ENCODE data around the gene CD180. TPM values are rescaled to one million over a fixed set of nuclear protein-coding genes. Genes with fewer than 3 reads are reported as not detected.

Gene CD180
- total and polyA plus RNA-seq, 2 donors (not counting 3 experiments of a cell fraction or from before 2014, with no cell fraction given): not detected

DNA sequence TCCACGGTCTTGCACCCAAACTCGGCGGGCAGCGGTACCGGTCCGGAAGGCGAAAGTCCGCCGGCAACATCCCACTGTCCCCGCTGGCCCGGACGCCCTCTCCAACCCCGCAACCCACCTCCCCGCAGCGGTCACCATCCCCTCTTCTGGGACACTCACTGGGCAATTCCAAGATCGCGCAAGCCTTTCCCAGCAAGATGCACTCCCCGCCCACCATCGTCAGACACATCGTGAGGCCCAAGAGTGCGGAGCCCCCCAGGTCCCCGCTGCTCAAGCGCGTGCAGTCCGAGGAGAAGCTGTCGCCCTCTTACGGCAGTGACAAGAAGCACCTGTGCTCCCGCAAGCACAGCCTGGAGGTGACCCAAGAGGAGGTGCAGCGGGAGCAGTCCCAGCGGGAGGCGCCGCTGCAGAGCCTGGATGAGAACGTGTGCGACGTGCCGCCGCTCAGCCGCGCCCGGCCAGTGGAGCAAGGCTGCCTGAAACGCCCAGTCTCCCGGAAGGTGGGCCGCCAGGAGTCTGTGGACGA is 33.3 kb downstream of the CD180 start:
- no peak overlapping the region for H3K4me2 ChIP-seq (ENCODE audit: insufficient read depth, low read length)
- peaks cover 36 to 41% of the 10 kb centered on the region in 2 experiments for H3K36me3 ChIP-seq (ENCODE audit: control insufficient read depth in 2 of 2, extremely low read depth in 1 of 2, insufficient read depth in 2 of 2, low read length in 2 of 2)
- TF ChIP-seq FOS (IDR thresholded peaks at IDR 0.05; ENCODE audit: borderline replicate concordance, insufficient read depth, low read length) (no peak), POLR2AphosphoS5 (IDR thresholded peaks at IDR 0.05; ENCODE audit: insufficient read depth, low read depth, low read length) (no peak), GATA2 (IDR thresholded peaks at IDR 0.05; ENCODE audit: insufficient read depth, insufficient read length, low read depth, low read length) (no peak)
- TF ChIP-seq, protein P1, sequence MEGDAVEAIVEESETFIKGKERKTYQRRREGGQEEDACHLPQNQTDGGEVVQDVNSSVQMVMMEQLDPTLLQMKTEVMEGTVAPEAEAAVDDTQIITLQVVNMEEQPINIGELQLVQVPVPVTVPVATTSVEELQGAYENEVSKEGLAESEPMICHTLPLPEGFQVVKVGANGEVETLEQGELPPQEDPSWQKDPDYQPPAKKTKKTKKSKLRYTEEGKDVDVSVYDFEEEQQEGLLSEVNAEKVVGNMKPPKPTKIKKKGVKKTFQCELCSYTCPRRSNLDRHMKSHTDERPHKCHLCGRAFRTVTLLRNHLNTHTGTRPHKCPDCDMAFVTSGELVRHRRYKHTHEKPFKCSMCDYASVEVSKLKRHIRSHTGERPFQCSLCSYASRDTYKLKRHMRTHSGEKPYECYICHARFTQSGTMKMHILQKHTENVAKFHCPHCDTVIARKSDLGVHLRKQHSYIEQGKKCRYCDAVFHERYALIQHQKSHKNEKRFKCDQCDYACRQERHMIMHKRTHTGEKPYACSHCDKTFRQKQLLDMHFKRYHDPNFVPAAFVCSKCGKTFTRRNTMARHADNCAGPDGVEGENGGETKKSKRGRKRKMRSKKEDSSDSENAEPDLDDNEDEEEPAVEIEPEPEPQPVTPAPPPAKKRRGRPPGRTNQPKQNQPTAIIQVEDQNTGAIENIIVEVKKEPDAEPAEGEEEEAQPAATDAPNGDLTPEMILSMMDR (IDR thresholded peaks at IDR 0.05; ENCODE audit: extremely low read depth in 1 of 2, insufficient read depth in 1 of 2, low read depth in 1 of 2, low read length in 2 of 2): no peak
- no peak overlapping the region for H2AFZ ChIP-seq (ENCODE audit: low read depth, low read length)
- no peaks in the 10 kb centered on the region for H3K79me2 ChIP-seq (ENCODE audit: control insufficient read depth, insufficient read depth, low read length)
- intact Hi-C loops (cut with micrococcal nuclease) (no loop called here), dilution Hi-C loops (cut with MboI; ENCODE audit: extremely low pct_ligation_motif_present, low sequenced_read_pairs) (loop anchor here (25.0 kb wide), 1 partner anchor 1099 kb away; no protein-coding TSS in a partner anchor)
- no peaks in the 10 kb centered on the region for H3K9me3 ChIP-seq (replicated peaks; ENCODE audit: control insufficient read depth, insufficient read depth, low read length)
- no peak overlapping the region for H3K27ac ChIP-seq (ENCODE audit: insufficient read depth, low read depth, low read length)
- BruUV-seq (replicated peaks): no TSS peak
- POLR2A ChIA-PET: no interaction called here
- DNase-seq (ENCODE audit: low read depth, low spot score) (no peak), FAIRE-seq (no peak)
- CTCF ChIA-PET: interaction anchor here (0.9 to 9.5 kb wide), 4 partner anchors 13 to 1109 kb away, joined by 3 to 126 read pairs (median 21); no protein-coding TSS in a partner anchor
- no peaks in the 10 kb centered on the region for H3K9me1 ChIP-seq (replicated peaks; ENCODE audit: control insufficient read depth, extremely low read depth, insufficient read depth, low read length)
- H3K9ac ChIP-seq (replicated peaks; ENCODE audit: extremely low read depth, insufficient read depth, low read length): no peak overlapping the region
- H4K20me1 ChIP-seq (replicated peaks; ENCODE audit: control insufficient read depth, extremely low read depth, insufficient read depth, low read length): no peaks in the 10 kb centered on the region
- no peak overlapping the region for H3K4me3 ChIP-seq (replicated peaks in 1 of 3; ENCODE audit: insufficient read depth in 1 of 3, low read depth in 1 of 3, low read length in 3 of 3)
- no peaks in the 10 kb centered on the region for H3K27me3 ChIP-seq (ENCODE audit: control insufficient read depth in 2 of 2, insufficient read depth in 2 of 2, low read length in 2 of 2)
- H3K4me1 ChIP-seq (ENCODE audit: control insufficient read depth, extremely low read depth, insufficient read depth, low read length): peaks cover 8% of the 10 kb centered on the region

DNA sequence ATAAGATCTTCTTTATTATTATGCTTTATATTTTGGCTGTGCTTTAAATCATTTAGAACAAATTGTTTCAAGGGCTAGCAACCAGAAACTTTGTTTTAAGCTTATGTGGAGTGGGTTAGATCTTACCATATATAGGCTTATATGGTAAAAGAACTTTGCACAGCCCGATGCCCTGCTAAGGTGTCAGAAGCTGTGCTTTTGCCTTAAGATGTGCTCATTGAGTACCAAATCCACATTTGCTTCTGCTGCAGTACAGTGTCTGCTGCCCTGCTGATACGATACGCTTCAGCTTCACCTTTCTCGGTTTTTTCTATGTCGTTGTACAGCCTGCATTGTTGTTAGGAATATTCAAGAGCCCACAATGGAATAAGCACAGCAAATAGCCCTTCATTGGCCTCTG is 34.8 kb downstream of the CD180 start:
- Histone ChIP-seq H3K4me2 (ENCODE audit: insufficient read depth, low read length) (no peak overlapping the region), H2AFZ (ENCODE audit: low read depth, low read length) (no peak overlapping the region), H3K4me3 (replicated peaks in 1 of 3; ENCODE audit: insufficient read depth in 1 of 3, low read depth in 1 of 3, low read length in 3 of 3) (no peak overlapping the region), H3K36me3 (ENCODE audit: control insufficient read depth in 2 of 2, extremely low read depth in 1 of 2, insufficient read depth in 2 of 2, low read length in 2 of 2) (peaks cover 37 to 40% of the 10 kb centered on the region in 2 experiments), H3K9me1 (replicated peaks; ENCODE audit: control insufficient read depth, extremely low read depth, insufficient read depth, low read length) (no peaks in the 10 kb centered on the region), H3K27me3 (ENCODE audit: control insufficient read depth in 2 of 2, insufficient read depth in 2 of 2, low read length in 2 of 2) (no peaks in the 10 kb centered on the region), H4K20me1 (replicated peaks; ENCODE audit: control insufficient read depth, extremely low read depth, insufficient read depth, low read length) (no peaks in the 10 kb centered on the region), H3K27ac (ENCODE audit: insufficient read depth, low read depth, low read length) (no peak overlapping the region), H3K4me1 (ENCODE audit: control insufficient read depth, extremely low read depth, insufficient read depth, low read length) (peaks cover 8% of the 10 kb centered on the region), H3K9me3 (replicated peaks; ENCODE audit: control insufficient read depth, insufficient read depth, low read length) (no peaks in the 10 kb centered on the region), H3K9ac (replicated peaks; ENCODE audit: extremely low read depth, insufficient read depth, low read length) (no peak overlapping the region), H3K79me2 (ENCODE audit: control insufficient read depth, insufficient read depth, low read length) (no peaks in the 10 kb centered on the region)
- ChIA-PET POLR2A (no interaction called here), CTCF (interaction anchor here (1.7 to 9.5 kb wide), 2 partner anchors 45 to 1091 kb away, joined by 6 to 126 read pairs; no protein-coding TSS in a partner anchor)
- FAIRE-seq (no peak), DNase-seq (ENCODE audit: low read depth, low spot score) (no peak)
- dilution Hi-C loops (cut with MboI; ENCODE audit: extremely low pct_ligation_motif_present, low sequenced_read_pairs) (loop anchor here (25.0 kb wide), 1 partner anchor 1101 kb away; no protein-coding TSS in a partner anchor), intact Hi-C loops (cut with micrococcal nuclease) (no loop called here)
- TF ChIP-seq GATA2 (IDR thresholded peaks at IDR 0.05; ENCODE audit: insufficient read depth, insufficient read length, low read depth, low read length) (no peak), POLR2A (IDR thresholded peaks at IDR 0.05; ENCODE audit: low read depth, low read length) (no peak), FOS (IDR thresholded peaks at IDR 0.05; ENCODE audit: borderline replicate concordance, insufficient read depth, low read length) (no peak), EZH2 (IDR thresholded peaks at IDR 0.05; ENCODE audit: borderline replicate concordance, low read depth, low read length, severe bottlenecking) (no peak), MYC (IDR thresholded peaks at IDR 0.05; ENCODE audit: low read depth, low read length) (no peak)
- TF ChIP-seq, protein P2, sequence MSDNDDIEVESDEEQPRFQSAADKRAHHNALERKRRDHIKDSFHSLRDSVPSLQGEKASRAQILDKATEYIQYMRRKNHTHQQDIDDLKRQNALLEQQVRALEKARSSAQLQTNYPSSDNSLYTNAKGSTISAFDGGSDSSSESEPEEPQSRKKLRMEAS (IDR thresholded peaks at IDR 0.05; ENCODE audit: insufficient read depth, insufficient read length): no peak
- TF ChIP-seq, protein P1 (IDR thresholded peaks at IDR 0.05; ENCODE audit: extremely low read depth in 1 of 2, insufficient read depth in 1 of 2, low read depth in 1 of 2, low read length in 2 of 2): no peak
- BruUV-seq (replicated peaks): no TSS peak
